NCI-H1105 (cell line): ENCODE measurements around the gene HSPA12A.

Experiments used
- DNase-seq: peaks from one replicate; lab custom pipeline; 2025; lab: John Stamatoyannopoulos, UW

The HSPA12A gene

DNA sequence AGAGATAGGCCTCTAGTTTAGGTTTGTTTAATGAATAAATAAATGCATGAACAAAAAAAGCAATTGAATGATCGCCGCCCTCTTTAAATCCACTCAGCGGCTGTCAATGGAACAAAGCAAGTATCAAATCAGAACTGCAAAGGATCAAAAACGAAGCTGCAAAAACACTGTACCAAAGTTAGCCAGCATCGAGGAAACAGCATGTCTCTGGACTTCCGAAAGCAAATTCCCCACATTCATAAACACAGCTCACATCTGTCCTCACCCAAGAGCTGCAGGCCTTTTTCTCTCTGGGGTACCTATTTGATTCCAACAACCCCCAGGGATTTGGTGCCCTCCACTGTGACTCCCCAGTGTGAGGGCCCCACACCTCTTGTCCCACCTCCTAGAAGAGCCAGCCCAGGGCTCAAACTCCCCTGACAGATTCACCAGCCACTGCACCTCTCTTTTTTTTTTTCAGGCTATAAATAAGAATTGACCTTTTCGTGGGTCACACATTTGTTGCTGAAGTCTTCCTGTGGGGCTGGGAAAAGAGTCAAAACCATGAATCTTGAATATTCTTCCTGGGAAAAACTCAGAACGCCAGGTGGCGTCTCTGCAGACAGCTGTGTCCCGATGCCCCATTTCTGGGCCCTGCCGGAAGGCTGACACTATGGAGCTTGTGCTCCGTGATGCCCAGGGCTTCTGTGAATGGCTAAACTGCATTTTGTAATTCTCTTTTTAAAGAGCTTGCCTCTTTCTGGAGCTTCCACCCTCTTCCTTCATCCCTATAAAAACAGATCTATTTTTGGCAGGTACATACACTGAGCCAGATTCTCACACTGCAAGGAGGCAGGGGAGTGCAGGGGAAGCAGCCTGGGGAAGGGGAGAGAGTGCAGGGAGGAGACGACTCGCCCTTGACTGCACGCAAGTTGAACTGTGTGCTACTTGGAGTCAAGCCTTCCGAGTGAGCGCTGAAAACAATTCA is 51.7 kb downstream of the HSPA12A start:
- no peak for DNase-seq

GRCh38 chr10:116689744-116690143 is 52.6 kb downstream of the HSPA12A start:
- no peak for DNase-seq

- DNase-seq: no peak
Measured at GRCh38 chr10:116688741-116689495, 53.4 kb downstream of the HSPA12A start.

- no peak for DNase-seq
Measured at GRCh38 chr10:116688241-116688711, 54.1 kb downstream of the HSPA12A start.

DNA sequence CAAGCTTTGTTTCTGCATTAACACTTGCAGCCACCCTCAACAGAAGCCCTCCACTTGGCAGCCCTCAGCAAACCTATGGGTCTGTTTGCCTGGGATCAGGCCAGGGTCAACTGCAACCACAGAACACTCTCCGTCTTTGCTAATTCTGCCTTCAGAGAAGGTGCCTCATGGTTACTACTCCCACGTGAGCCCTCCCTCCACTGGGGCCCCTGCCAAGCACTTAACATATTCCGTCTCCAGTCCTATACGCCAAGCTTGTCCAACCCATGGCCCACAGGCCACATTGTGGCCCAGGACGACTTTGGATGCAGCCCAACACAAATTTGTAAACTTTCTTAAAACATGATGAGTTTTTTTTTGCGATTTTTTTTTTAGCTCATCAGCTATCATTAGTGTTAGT is 54.7 kb downstream of the HSPA12A start:
- DNase-seq: no peak

DNA sequence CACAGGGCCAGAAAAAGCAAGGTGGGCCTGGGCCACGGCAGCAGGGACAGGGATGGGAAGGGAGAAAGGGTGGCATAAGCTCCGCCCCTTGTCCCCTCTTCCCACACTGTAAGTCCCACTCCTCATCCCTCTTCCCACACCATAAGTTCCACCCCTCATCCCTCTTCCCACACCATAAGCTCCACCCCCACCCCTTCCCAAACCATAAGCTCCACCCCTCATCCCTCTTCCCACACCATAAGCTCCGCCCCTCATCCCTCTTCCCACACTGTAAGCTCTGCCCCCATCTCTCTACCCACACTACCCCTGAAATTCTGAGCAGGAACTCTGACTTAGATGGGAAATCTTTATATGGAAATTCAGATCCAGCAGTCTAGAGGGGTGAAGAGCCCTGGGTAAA is 55.7 kb downstream of the HSPA12A start:
- DNase-seq: no peak

DNA sequence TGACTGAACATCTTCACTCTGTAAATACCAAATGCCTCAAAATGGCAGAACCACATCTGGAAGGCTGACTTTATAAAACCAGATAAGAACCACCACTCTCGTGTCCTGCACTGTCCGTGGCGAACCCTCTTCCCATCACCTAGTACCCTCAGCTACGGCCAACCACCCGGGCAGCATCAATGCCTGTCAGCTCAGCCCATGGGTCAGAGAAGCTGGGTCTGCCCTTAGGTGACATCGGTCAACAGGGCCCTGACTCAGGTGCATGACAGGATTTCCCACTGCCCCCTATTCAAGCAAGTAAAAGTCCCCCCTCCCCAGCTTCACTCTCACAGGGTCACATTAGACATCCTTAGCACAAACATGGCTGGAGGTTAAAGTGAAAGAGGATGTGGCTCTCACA is 56.6 kb downstream of the HSPA12A start:
- no peak for DNase-seq

- DNase-seq: no peak
Measured at GRCh38 chr10:116684781-116685180, 57.6 kb downstream of the HSPA12A start.

- no peak for DNase-seq
Measured at GRCh38 chr10:116683821-116684220, 58.5 kb downstream of the HSPA12A start.

GRCh38 chr10:116683166-116683565 is 59.2 kb downstream of the HSPA12A start:
- no peak for DNase-seq

DNA sequence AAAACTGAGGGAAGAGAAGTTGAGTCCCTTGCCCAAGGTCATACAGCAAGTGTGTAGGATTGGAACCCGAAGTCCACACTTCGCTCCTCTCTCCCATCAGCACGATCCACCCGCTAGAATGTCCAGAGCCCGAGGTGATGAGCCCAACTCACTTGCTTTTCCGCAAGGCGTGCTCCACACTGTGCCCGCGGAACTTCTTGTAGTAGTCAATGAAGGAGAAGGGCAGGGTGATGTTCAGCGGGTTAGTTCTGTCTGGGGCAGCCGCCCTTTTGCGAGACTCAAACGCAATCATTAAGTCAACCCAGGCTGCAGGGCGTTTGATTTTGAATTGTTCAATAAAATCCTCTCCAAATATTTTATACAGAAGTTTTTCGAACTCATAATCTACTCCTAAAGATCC is 63.0 kb downstream of the HSPA12A start:
- DNase-seq: no peak

- no peak for DNase-seq
Measured at GRCh38 chr10:116676633-116677032, 65.7 kb downstream of the HSPA12A start.

- no peak for DNase-seq
Measured at GRCh38 chr10:116676118-116676517, 66.2 kb downstream of the HSPA12A start.

DNA sequence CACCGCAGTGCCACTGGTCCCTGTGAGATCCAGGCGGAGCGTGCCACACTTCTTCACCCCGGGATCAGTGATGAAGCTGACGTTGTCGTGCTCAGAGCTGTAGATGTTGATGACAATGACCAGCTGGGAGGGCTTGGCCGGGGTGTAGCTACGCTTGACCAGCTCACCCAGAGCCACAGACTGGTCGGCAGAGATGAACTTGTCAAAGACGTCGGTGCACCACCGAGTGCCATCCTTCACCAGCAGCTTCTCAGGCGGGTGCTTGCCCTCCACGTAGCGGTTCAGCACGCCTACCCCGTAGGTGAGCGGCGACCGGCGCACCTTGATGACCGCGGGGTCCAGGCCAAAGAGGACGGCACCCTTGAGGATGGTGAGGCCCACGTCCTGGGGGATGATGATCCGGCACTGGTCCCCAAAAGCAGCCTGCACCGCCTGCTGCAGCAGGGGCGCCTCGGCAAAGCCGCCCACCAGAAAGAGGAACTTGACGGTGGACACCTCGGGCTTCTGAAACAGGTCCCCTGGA is 67.4 kb downstream of the HSPA12A start:
- DNase-seq: no peak

DNA sequence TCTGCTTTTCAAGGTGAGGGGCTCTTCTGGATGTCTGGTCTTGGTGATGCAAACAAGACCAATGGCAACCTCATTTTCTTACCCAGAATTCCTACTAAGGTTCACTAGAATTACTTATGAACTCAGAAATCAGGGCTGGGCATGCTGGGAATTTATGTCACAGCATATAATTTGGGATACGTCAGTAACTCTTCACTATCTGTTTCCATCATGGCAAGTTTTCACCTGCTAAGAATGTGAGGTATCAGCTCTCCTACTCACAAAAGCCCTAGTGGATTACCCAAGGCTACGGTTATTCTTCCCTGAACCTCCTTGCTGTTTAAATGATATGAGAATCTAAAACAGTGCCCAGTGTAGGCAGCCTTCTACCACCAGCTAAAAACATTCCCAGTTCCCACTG is 68.5 kb downstream of the HSPA12A start:
- no peak for DNase-seq

GRCh38 chr10:116672891-116673290 is 69.5 kb downstream of the HSPA12A start:
- no peak for DNase-seq

GRCh38 chr10:116671274-116671926 is 71.0 kb downstream of the HSPA12A start:
- peak; percentile 2 for DNase-seq

- DNase-seq: no peak
Measured at GRCh38 chr10:116670706-116671105, 71.7 kb downstream of the HSPA12A start.

DNA sequence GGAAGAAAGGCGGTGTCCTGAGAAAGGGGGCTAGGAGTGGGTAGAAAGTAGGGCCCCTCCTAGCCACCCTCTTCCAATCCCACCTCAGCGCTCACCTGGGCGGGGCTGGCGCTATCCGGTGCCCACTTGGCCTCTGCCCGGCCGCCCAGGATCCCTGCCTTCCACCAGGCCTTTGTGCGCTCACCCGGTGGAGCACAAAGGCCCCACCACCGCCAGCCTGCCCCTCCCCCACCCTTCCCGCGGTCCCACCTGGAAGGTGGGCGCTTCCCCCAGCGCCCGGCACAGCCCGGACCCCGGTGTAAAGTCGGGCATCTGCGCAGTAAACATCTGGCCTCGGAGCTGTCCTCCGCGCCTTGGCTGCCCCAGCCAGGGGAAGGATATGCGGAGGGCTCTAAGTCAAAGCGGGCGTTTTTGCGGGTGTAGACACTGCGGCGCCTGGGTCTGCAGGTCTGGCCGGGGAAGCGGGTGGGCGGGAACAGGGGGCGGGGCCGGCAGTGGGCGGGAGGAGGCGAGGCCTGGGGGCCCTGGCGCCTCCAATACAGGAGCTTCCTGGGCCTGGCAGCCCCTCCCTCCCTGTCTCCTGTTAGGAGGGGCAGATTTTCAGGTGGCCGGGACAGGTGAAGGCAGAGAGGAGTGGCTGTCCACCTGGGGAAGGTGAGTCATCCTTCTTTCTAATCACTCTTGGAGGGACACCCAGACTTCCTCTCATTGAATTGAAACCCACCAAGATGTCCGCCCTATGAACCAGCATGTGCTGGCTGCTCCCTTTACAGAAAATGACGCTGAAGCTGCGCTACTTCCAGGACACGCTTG is 72.3 kb downstream of the HSPA12A start:
- no peak for DNase-seq

DNA sequence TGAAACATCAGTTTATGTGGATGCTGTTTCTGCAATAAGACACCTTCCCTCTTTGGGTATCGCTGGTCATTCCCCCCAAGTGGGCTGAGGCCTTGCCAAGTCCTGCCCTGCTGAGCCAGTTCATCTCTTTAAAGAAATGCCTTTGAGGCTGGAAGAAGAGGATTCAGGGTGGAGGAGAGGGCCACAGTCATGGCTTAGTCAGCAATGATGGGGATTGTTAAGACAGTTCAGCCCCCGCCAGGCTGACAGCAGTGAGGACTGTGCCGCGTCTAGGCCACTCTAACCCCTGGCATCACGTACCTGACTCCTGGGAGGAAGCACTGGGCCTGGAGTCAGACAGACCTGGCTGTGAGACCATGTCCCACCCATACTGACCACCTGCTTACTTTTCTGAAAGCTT is 73.3 kb downstream of the HSPA12A start:
- no peak for DNase-seq

DNA sequence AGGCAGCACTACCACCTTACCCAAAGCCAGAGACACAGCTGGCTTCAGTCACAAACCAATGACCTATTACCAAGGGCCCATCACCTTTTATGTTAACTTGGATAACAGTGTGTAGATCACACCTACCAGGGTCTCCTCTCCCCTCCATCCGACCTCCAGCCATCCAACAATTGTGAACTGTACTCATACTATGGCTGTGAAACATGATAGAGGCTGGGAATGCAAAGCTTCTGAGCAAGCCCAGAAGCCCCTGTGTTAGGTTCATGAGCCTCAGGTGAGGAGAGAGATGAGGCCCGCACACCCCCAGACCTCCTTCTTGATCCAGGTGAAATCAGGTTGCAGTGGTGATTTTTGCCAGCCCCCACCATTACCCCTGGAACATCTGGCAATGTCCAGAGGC is 73.9 kb downstream of the HSPA12A start:
- no peak for DNase-seq
